Fibroblast of lung (primary cell): Measurements from ENCODE around the gene TAOK3.

Experiments used
- EZH2 ChIP-seq: IDR thresholded peaks from 2 replicates; pipeline ENCODE4 v1.5.1; 2012; ENCODE audit warnings: low read length, control low read depth, mild to moderate bottlenecking; ENCODE audit errors: missing control alignments
- TF ChIP-seq, protein P1 (sequence below), 2 donors: IDR thresholded peaks in 1 of 2; conservative IDR thresholded peaks in 1 of 2; 1 replicate in 1 of 2; 2 replicates in 1 of 2; pipeline ENCODE4 v1.5.1; 2011 to 2012; ENCODE audit warnings: low read length in 2 of 2, control low read depth in 1 of 2, inconsistent platforms in 1 of 2, low read depth in 1 of 2, mild to moderate bottlenecking in 1 of 2

DNA sequence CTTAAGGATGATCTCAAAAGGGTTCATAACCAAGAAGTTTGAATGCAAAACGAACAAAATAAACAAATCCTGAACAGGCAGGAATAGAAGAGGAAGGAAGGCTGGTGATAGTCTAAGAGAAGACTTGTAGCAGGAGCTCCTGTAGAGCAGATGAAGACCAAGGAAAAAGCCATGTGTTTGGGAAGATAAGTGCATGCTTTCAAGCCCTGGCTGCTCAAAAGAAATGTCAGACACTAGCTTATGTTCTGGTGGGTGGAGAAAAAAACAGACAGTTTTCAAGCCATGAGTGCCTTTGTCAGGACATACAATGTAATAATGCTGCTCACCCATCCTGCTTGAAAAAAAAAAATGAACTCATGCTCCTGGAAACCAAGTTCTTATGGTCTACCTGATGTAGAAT lies 27.4 kb downstream of the TAOK3 start:
- no peak for TF ChIP-seq EZH2
- TF ChIP-seq, protein P1, sequence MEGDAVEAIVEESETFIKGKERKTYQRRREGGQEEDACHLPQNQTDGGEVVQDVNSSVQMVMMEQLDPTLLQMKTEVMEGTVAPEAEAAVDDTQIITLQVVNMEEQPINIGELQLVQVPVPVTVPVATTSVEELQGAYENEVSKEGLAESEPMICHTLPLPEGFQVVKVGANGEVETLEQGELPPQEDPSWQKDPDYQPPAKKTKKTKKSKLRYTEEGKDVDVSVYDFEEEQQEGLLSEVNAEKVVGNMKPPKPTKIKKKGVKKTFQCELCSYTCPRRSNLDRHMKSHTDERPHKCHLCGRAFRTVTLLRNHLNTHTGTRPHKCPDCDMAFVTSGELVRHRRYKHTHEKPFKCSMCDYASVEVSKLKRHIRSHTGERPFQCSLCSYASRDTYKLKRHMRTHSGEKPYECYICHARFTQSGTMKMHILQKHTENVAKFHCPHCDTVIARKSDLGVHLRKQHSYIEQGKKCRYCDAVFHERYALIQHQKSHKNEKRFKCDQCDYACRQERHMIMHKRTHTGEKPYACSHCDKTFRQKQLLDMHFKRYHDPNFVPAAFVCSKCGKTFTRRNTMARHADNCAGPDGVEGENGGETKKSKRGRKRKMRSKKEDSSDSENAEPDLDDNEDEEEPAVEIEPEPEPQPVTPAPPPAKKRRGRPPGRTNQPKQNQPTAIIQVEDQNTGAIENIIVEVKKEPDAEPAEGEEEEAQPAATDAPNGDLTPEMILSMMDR (conservative IDR thresholded peaks at IDR 0.05 in 1 of 2, IDR thresholded peaks at IDR 0.05 in 1 of 2; ENCODE audit: low read depth in 1 of 2, low read length in 2 of 2), result no peak
